ENCODE data around the gene EIPR1.
"Not testable (repeated sequence)": the region's sequence is repeated elsewhere in the genome, so short reads cannot be mapped to it uniquely, and the experiment has no call there.

Gene EIPR1

GRCh38 chr2:3357926-3358325, 19.7 kb downstream of the EIPR1 start:
- DNase-seq (ENCODE audit: low spot score): no peak

GRCh38 chr2:3357446-3357845, 20.2 kb downstream of the EIPR1 start:
- DNase-seq (ENCODE audit: low spot score): not testable (repeated sequence)

DNA sequence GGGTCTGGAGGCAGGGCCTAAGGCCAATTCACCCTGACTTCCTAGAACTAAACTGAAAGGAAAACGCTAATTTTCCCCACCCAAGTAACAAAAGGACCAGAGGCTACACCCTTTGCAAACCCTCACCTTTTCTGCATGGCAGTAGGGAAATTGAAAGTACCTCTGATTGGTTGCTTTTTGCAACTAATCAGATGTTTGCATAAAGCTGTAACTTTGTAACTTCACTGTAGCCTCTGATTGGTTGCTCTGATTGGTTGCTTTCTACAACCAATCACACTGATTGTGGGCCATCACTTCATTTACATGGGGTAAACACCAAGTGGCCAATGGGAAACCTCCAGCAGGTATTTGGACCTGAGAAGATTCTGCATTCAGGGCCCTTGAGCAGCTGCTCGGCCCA, 20.8 kb downstream of the EIPR1 start:
- DNase-seq (ENCODE audit: low spot score): no peak

- no peak for DNase-seq (ENCODE audit: low spot score)
Observed at GRCh38 chr2:3355951-3356569, 21.6 kb downstream of the EIPR1 start.

DNA sequence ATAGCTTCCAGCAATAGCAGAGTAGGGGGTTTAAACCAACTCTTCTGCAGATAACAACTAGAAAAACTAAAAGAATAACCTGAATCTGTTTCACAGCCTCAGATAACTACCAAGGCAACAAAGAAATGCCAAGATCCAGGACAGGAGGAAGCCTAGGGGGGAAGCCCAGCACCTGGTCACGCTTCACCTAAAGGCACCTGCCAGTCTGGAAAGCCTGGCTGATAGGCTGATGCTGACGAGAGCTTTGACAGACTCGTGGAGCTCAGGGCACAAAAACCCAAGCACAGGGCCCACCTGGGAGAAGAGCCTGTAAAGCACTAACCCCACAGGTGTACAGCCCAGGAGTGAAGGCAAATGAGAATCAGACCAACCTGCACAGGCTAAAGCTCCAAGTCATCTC, 22.6 kb downstream of the EIPR1 start:
- no peak for DNase-seq (ENCODE audit: low spot score)

GRCh38 chr2:3349211-3349693, 28.4 kb downstream of the EIPR1 start:
- no peak for DNase-seq (ENCODE audit: low spot score)

- no peak for DNase-seq (ENCODE audit: low spot score)
Observed at GRCh38 chr2:3348767-3349166, 28.9 kb downstream of the EIPR1 start.

GRCh38 chr2:3345621-3346020, 32.0 kb downstream of the EIPR1 start:
- no peak for DNase-seq (ENCODE audit: low spot score)

- DNase-seq (ENCODE audit: low spot score): no peak
Observed at GRCh38 chr2:3344897-3345296, 32.7 kb downstream of the EIPR1 start.

DNA sequence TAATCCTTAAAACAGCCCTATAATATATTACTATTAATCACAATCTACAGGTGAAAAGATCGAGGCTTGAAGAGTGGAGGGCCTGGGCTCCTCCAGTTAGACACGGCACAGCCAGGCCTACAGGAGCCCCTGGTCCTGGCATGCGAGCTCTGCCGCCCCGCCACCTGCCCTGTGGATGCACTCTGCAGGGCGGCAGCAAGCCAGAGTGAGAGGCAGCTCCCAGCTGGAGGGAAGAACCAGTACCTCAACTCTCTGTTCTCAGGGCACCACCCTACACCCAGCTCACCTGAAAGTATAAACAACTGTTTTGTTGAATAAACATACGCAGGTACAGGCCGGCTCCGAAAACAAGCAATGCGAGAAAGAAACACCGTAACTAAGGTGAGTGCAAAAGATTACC, 34.6 kb downstream of the EIPR1 start:
- no peak for DNase-seq (ENCODE audit: low spot score)

GRCh38 chr2:3342324-3342723, 35.3 kb downstream of the EIPR1 start:
- DNase-seq (ENCODE audit: low spot score): no peak

DNA sequence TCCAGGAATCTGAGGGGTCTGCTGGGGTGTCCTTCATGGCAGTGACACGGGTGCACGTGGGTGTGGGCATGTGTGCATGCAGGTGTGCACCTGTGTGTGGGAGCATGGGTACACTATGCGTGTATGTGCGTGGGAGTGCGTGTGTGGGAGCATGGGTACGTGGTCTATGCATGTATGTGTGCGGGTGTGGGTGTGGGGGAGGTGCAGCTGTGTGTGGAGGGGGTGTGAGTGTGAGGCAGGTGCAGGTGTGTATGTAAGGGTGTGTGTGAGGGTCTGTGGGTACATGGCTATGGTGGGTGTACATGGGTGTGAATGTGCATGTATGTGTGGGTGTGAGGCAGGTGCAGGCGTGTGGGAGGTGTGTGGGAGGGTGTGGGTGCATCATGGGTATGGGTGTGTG, 36.3 kb downstream of the EIPR1 start:
- DNase-seq (ENCODE audit: low spot score): no peak

DNA sequence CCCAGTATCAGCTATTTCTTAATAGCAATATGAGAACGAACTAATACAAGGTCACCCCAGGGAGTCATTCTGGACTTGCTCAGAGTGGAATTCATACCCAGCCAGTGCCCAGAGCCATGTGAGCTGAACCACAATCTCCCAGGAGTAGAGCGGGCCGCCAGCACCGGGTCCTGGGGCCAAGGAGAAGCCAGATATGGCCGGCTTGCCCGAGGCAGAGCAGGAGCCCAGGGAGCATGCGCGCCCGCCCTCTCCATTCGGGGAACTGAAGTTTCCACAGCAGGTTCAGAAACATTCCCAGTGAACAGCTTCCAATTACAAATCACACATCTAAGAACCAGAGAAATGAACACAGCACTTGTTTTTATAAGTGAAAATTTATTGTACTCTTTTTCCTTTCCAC, 37.5 kb downstream of the EIPR1 start:
- no peak for DNase-seq (ENCODE audit: low spot score)

- no peak for DNase-seq (ENCODE audit: low spot score)
Observed at GRCh38 chr2:3338340-3338739, 39.3 kb downstream of the EIPR1 start.

DNA sequence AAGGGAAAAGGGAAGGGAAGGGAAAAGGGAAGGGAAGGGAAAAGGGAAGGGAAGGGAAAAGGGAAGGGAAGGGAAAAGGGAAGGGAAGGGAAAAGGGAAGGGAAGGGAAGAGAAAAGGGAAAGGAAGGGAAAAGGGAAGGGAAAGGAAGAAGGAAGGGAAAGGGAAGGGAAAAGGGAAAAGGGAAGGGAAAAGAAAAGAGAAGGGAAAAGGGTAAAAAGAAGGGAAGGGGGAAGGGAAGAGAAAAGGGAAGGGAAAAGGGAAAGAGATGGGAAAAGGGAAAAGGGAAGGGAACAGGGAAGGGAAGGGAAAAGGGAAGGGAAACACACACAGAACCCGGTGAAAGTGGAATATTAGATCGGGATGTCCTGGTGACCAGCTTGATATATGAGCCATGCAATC, 40.8 kb downstream of the EIPR1 start:
- DNase-seq (ENCODE audit: low spot score): no peak

GRCh38 chr2:3334392-3335345, 42.9 kb downstream of the EIPR1 start:
- no peak for DNase-seq (ENCODE audit: low spot score)

DNA sequence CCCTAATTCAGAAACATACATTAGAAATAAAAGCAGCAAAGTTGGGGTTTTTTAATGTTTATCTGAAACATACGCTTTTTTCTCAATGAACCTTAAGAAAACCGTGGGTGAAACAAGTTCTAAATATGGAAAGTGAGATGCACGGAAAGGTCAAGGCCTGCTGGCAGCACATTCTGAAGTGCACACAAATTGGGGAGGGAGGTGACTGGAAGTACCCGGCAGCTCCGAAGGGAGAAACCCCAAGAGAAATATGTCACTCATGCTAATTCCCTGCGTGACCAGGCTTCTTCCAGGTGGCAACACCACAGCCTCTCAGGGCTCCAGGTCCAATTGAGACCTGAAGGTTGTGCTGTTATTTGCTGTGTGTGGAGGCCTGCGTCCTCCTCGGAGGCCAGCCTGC, 45.5 kb downstream of the EIPR1 start:
- no peak for DNase-seq (ENCODE audit: low spot score)

DNA sequence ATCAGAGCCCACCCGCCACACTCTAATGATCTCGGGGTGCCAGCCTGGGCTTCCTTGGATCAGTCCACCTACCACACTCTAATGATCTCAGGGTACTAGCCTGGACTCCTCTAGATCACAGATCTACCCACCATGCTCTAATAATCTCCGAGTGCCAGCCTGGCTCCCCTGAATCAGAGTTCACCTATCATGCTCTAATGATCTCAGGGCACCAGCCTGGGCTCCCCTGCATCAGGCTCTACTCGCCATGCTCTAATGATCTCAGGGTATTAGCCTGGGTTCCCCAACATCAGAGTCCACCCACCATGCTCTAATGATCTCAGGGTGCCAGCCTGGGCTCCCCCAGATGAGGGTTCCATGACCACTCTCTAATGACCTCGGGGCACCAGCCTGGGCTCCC, 48.1 kb downstream of the EIPR1 start:
- no peak for DNase-seq (ENCODE audit: low spot score)

DNA sequence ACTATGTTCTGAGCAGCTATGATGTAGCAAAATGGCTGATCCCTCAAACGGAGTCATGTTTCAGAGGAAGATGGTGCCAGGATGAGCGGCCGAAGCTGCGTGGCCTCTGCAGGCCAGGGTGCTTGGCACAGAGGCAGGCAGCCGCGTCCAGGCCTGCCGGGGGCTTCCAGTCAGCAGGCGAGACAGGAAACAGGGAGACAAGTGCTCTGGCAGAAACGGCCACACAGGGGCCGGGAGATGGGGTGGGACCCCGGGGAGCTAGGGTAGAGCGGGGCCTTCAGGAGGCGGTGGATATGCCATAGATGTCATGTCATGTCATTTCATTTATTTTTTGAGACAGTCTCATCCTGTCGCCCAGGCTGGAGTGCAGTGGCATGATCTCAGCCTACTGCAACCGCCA, 50.7 kb downstream of the EIPR1 start:
- DNase-seq (ENCODE audit: low spot score): no peak

GRCh38 chr2:3326182-3326537, 51.5 kb downstream of the EIPR1 start:
- DNase-seq (ENCODE audit: low spot score): no peak

DNA sequence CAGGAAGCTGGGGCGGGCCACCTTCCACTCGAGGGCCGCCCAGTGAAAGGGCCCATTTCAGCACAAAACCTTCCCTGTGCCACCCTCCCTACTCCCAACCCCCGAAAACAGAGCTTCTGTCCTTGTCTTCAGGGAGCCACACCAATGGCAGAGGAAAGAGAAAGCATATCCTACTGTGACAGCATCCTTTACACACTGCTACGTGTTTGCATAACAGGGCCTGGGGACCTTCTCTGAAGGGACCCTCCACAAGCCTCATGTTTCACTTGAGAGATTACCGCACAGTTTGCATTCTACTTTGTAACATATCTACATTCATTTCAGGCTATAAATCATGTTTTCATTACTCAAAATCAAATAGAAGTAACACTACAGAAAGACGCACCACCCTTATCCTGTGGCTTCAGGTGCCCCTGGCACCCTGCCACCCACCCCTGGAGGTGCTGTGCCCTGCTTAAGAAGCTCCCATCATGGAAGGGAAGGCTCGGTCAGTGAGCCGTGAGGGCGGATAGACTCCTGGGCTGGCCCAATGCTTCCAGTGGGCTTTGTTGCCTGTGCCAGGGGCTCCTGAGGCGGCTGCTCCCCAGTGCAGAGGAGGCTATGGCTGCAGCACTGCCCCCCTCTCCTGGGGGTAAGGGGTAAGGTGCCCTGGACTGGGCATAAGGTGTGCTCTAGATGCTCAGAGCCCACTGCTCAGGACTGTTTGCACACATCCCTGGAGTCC, 52.0 kb downstream of the EIPR1 start:
- no peak for DNase-seq (ENCODE audit: low spot score)

GRCh38 chr2:3324404-3325281, 53.0 kb downstream of the EIPR1 start:
- DNase-seq (ENCODE audit: low spot score): no peak
